GM21390 (cell line): ENCODE measurements around the gene MTA2.
"Not testable (repeated sequence)": the region's sequence is repeated elsewhere in the genome, so short reads cannot be mapped to it uniquely, and the experiment has no call there.

Experiments used
- ATAC-seq: cut with Tn5 transposase; IDR thresholded peaks from one replicate; pipeline ENCODE4 v1.9.1; 2021; ENCODE audit not compliant: unreplicated experiment

MTA2 gene

DNA sequence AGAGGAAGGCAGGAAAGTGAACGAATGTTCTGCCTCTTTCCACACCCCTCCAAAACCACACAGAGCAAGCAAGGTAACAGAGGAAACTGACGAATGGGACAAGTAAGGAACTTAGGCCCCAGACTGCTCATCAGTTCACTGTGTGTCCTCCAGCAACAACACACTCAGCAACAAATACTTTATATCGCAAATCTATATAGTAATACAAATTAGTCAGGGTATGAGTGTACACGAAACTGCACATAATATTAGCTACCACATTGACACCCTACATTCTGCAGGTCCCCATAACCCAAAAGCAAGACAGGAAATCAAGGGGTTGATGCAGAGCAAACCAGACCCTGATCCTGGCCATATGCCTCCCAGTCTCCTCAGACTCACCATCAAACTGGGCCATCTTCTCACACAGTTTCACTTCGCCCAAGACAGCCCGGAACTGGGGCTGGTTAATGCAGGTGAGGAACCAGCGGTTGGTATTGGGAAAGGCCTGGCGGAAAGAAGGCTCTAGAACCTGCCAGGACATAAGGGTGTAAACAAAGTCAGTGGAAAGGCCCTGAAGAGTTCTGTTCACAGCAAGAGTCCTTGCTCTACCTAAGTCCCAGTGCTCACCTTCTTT lies 34.5 kb downstream of the MTA2 start:
- peak; percentile 53 for ATAC-seq

DNA sequence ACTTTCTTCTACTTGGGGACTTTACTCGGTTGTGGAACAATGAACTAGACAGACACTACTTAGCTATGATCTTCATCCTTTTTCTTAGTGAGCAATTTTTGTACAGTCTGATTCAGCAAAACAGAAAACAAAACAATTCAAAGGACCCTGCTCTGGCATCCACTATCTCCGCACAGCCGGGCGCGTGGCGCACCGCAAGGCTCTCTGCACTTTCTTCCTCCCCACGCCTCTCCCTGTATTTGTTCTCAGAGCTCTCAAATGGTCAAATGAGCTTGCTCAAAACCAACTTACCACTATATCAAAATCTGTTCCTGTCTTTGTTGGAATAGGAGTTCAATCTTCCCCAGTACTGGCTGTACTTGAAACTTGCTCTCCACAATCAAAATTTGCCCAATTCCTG lies 35.4 kb downstream of the MTA2 start:
- ATAC-seq, result no peak

DNA sequence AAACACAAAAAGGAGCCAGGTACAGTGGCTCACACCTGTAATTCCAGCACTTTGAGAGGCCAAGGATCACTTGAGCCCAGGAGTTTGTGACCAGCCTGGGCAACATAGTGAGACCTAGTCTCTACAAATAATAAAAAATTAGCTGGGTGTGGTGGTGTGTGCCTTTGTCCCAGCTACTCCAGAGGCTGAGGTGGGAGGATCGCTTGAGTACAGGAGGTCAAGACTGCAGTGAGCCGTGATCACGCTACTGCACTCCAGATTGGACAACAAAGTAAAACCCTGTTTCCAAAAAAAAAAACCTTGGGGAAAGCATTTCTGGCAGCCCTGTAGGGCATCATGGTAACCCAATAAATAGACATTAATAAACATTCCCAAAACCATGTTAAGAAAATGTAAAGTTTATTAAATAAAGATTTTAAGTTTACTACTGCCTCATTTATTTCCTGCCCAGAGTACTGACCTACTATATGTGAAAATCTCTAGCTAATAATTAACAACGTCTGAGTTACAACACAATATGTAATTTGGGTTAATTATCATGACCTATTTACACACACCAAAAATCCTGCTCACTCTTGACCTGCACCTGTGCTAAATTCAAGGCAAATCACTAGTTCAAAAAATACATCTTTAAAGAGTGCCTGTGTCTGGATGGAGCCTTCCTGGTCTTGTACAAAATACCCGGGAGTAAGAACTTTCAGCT lies 36.4 kb downstream of the MTA2 start:
- ATAC-seq, result no peak

DNA sequence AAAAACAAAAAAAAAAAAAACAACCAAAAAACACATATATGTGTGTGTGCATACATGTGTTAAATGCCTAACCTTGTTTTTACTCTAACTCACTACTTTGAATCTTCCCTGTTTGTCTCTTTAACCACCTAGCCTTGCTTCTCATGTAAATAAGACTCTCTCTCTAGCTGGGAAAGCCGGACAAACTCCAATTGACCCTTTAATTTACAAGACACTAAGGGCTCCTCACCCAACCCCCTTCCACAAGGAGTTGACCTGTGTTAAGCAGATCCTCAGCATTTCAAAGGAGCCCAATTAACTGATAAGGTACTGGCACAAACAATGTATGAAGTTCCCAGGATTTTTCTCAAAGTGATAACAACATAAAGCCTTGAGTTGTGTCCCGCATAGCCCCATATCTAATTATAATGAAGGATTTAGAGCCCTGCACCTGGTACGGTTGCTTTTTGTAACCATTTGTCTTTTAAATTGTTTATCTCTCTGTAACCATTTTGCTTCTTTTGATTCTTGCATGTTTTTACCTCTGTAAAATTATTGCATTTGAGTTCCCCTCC lies 39.9 kb downstream of the MTA2 start:
- not testable (repeated sequence) for ATAC-seq

DNA sequence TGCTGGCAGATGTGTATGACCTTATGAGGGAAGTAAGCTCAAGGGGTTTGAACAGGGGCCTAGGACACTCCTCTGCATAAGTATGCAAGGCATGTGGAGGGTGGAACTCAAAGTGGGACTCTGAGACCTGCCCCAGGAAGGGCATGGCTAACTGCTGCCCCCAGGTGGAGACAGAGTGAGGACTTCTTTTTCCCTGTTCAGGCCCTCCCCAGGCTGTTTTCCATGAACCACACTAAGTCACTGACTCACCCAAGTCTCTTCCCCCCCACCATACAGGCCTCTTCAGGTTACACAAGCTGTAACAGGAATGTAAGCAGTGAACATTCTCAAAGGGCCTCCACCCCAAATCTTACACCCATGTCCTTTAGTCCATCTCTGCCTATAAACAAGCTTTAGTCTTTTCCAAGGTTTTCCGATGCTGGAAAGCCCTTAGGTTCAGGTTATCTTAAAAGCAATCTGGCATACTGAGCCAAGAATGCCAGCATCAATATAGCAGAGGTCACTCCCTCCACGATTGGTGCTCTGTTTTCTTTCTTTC lies 41.0 kb downstream of the MTA2 start:
- no peak for ATAC-seq

DNA sequence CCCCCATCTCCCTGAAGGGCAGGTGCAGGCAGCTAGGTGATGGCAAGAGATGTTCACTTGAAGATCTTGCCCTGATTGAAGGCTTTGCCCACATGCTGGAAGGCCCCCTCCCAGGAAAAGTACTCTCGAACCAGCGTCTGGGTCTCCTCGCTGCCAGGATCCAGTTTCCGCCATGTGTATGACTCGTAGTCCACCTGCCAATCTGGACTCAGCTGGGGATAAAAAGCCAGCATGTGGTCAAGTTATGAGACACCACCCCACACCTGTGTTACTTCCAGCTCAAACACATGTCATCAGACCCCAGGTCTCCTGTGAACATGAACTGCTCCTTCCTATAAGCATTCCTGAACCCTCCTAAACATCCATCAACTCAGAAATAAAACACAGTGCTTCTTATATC lies 42.0 kb downstream of the MTA2 start:
- not testable (repeated sequence) for ATAC-seq

DNA sequence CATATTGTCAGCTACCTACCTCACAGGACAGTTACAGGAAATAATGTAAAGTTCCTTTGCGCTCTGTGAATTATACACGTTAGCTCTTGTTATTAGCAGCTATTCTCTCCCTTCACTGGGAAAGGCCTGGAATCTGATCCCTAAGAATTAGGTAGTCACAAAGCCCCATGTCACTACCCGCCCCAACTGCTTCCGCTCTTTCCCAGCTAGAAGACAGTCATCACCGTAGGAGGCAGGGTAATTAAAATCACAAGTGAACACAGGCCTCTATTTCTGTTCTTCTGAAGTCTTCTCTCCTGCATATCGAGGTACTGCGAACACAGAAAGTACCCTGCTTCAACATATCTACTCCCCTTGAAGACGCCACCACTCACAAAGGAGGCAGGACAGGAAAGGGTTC lies 42.5 kb downstream of the MTA2 start:
- no peak for ATAC-seq

DNA sequence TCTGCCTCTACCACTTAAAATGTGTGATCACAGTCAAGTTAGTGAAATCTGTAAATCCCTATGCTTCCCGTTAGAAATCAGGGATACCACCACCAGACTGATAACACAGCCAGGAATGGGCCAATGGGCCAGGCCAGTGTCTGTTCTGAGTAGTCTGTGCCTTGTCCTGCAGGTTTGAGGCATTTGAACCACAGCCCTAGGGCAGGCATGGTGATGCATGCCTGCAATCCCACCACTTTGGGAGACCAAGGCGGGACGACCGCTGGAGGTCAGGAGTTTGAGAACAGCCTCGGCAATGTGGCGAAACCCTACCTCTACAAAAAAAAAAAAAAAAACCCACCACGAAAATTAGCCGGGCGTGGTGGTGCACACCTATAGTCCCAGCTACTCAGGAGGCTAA lies 43.0 kb downstream of the MTA2 start:
- ATAC-seq, result no peak

DNA sequence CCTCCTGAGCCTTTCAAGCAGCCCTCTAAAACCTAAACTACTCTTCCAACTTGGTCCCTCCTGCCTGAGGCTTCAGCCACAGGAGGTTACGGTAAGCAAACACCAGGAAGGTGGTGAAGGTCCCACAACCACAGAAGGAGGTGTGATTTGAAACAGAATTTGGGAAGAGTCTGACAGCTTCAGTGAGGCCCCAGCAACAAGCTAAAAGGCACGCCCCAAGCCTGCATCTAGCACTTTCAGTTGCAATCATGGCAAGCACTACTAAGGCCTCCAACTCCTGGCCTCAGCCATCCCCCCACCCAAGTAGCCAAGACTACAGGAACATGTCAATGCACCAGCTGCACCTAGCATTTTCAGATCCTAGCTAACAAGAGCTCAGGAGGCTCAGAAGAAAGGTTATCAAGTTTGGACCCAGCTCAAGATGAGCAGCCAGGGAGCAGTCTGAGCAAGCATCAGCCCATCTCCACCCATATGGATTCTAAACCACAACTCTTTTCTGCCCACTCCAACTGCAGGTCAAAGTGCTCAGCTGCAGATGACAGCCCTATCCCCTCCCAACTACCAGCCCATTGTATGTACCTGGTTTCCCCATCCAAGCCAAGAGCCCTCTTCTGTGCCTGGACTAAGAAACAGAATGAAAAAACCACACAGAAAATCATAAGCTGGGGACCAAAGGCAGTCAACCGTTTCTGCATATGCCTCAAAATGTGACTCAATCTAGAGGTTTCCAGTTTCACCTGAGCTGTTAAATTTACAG lies 44.6 kb downstream of the MTA2 start:
- ATAC-seq, result peak; percentile 33

DNA sequence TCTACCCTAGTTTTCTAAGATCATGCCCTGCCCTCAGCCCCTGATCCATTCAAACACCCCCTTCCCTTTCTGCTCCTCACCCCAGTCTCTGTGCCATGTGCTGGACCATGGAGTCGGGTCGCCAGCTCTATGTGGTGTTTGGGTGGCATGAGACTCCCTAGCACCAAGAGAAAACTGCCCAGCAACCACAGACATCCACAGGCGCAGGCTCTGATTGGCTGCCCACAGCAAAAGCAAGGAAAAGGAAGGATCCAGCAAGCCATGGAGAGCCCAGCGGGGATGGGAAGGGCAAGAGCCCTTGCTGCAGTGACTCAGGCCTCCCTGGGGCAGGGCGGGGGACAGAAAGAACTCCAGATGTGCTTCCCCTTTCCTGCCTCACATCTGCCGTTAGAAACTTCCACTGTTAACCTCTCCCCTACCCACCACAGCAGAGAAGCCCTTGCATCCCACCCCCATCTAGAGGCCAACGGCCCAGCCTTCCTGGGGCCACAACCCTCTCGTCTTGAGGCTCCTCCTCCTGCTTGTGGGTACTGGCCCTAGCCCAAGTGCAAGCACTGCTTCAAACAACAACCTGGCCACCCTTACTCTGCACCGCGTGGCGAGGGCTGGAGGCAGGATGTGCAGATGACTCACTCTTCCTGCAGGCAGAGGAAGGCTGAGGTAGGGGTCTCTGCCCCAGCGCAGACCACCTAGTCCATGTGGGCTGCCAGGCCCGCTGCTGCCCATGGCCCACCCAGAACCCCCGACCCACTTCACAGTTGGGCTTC lies 45.4 kb downstream of the MTA2 start:
- ATAC-seq, result peak; percentile 43

DNA sequence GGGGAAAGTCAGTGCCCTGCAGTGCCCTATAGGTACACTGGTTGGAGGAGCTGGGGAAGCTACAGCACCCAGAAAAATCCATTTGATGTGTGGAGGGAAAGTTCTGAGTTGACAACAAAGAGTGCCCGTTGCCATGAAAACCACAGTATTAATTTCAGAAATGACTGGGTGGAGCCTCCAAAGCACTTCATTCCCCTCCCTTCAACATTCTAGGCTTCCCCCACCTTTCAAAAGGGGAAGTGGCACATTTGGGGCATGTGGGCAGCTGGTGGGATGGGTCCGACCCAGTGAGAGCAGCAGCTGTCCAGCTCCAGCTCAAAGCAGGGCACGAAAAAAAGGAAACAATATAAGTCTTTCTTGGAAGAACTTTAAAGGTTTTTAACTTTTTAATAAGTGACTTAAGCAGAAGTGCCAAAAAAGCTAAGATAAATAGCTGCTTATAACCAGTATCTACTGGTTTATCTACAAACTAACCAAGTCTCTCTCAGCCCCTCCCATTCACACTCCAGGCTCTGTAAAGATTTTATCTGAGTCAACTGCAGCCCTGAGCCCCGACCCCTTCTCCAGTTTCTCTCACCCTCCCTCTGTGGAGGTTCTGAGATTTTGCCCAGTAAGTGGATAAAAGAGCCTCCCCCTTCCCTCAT lies 46.1 kb downstream of the MTA2 start:
- no peak for ATAC-seq

DNA sequence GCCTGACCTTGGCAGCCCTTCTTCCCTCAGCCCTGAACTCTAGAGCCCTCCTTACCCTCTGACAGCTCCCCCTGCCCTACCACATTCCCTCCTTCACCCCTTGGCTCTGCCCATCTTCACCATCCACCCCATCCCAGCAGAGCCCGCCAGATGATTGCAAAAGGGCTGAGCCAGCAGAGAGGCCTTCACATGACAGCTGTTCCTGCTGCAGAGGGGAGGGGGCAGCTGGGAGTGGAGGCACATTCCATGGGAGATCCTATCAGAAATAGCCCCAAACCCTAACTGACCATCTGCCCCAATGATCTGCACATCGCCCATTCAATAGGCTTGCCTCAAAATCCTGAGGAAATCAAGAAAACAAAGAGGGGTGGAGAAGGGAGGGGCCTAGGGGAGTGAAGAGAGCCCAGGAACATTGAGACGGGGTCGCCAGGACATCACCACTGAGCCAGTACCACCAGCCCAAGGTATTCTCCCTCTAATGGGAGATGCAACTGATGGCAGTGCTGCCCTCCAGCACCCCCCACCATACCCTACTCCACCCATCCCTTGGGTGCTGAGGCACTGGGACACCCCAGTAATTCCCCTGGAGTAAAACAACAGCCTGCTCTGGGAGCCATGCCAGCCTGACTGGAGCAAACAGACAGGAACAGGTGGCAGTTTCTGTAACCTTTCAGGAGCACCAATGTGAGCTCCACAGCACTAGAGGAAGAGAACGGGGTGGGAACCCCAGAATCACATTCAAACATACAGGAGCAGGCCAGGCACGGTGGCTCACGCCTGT lies 47.1 kb downstream of the MTA2 start:
- no peak for ATAC-seq

DNA sequence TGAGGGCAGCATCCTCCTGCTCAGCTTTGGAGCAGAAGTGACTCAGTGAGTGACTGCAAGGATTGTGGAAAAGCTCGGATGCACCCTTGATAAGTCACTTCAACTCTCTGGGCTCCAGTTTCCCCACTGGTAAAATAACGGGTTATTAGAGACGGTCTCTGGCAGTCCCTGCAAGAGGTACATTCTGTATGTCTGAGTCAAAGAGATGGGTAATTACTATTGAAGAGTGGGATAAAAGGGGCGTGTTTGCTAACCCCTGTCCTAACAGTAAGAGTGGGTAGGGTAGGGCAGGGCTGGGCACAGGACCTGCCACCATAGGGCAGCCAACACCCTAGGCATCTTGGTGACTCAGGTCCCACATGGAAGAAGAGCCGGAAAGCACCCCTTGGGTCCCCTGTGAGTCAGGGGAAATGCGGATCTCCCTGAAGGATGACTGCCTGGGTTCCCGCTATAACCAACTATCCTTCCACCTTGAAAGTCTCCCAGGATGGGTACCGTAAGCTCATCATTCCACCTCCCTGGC lies 47.8 kb downstream of the MTA2 start:
- no peak for ATAC-seq

DNA sequence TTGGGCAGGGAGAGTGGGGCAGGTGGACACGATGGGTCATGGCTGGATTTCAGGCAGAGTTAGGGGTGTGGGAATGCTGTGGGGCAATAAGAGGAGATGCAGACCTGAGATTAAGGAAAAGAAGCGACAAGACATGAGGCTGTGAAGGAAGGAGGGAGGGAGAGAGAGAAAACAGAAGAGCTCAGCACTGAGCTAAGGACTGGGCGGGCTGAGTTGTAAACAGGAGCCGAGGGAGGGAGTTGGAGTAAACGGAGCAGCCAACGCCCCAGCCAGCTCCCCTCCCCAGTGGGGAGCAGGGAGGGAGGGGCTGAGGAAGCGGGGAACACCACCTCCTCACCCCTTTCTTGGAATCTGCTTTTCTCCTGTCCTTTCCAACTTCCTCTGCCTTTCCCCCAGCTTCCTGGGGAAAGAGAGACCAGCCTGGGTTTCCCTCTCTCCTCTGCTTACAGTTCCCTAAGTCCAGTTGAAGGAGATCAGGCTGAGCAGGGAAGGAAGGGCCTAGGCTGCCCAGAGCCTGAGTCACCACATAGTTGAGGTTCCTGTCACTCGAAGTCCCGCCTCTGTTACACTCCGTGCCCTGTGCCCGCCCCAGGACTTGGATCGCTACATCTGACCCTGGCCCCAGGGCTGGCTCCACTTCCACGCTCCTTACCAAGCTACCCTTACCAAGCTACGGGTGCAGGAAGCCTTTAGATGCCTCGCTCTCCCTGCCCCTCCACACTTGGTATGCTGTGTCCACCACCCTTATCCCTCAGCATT lies 48.4 kb downstream of the MTA2 start:
- no peak for ATAC-seq

DNA sequence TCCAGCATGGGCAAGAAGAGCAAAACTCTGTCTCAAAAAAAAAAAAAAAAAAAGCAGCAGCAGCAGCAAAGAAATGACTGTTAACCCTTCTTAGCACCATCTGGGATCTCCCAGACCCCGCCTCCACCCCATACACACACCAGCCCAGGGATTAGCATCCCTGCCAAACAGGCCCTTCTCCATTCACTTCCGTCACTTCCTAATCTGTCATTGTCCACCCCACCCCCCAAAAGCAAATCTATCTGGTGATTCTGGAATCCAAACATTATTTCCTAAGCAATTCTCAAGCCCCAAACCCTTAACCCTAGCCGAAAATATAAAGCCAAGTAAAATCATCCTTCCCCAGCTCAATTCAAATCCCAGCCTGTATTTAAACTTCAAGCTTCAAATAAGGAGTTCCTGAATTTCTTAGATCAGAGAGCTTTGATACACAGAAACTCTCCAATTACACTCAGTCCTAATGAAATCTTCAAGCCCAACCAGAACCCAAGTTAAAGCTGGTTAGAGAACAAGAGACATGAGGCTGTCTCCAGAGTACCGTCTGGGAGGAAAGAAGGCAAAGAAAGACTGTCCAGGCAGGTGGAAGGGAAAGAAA lies 49.1 kb downstream of the MTA2 start:
- ATAC-seq, result no peak

DNA sequence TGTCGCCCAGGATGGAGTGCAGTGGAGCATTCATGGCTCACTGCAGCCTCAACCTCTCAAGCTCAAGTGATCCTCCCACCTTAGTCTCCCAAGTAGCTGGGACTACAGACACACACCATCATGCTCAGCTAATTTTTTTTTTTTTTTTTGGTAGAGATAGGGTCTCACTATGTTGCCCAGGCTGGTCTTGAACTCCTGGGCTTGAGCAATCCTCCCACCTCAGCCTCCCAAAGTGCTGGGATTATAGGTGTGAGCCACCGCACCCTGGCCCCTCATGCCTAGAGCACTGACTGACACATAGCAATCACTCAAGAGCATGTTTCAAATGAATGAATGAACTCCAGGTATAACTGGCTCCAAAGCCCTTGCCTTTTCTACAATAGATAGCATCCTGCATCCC lies 51.2 kb downstream of the MTA2 start:
- ATAC-seq, result not testable (repeated sequence)

DNA sequence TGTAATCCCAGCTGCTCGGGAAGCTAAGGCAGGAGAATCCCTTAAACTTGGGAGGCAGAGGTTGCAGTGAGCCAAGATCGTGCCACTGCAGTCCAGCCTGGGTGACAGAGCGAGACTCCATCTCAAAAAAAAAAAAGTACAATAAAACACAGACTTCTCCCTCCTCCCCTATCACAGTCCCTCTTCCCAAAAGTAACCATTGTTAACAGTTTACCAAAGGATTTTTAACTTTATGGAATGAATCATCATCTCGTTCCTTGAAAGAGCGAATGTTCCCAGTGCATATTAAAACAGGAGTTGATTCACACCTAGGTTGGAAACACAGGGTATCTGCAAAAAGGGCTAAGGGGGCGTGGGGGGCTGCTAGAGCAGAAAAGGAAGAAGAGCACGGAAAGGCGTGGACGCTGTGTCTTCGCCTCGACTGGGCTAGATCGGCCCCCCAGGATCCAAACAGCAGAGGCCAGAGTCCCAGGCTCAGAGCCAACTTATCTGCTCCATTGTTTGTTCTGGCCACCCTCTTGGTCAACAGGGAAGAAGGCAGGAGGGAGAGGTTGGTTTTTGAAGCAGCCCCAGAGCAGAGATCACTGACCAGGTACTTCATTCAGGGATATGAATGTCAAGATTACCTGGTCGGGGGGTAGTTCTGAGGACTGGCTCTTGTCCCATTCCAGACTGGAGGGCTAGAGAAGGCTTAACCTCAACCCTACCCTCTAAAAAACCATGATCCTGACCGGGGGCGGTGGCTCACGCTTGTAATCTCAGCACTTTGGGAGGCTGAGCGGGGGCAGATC lies 52.9 kb downstream of the MTA2 start:
- no peak for ATAC-seq
